H1 (cell line): Measurements from ENCODE around the gene ASB13. TPM values are rescaled to one million over a fixed set of nuclear protein-coding genes. Genes with fewer than 3 reads are reported as not detected.

Source experiments
- CTCF ChIA-PET: fragments of 300-600 bp; sonication (Branson Sonifier 250); formaldehyde crosslinking; loops from one replicate; lab custom pipeline; 2021; ENCODE audit not compliant: partially characterized antibody; lab: Charles Lee
- POLR2A ChIA-PET: fragments of 300-600 bp; sonication (Branson Sonifier 250); formaldehyde crosslinking; loops from one replicate; lab custom pipeline; 2021; ENCODE audit warnings: inconsistent platforms; ENCODE audit not compliant: partially characterized antibody; lab: Charles Lee
- DNase-seq, 2 experiments: peaks; one replicate each; pipeline versions ENCODE4 v3.0.0 to v3.0.0-alpha.2; 2010 to 2022; ENCODE audit warnings: low spot score in 2 of 2, low read depth in 1 of 2, mixed read lengths in 1 of 2
- FAIRE-seq: peaks from 2 replicates; lab custom pipeline; 2011; peaks lifted over from hg19 to GRCh38; lab: Jason Lieb, UNC
- H2AFZ ChIP-seq: 2 replicates; pipeline ENCODE4 v1.8.1; 2012; ENCODE audit warnings: low read length, inconsistent platforms
- H2AK5ac ChIP-seq: 2 replicates; pipeline ENCODE4 v1.6.1; 2013; ENCODE audit warnings: low read depth, low read length
- H2BK120ac ChIP-seq: replicated peaks from 2 replicates; pipeline ENCODE3; 2013; ENCODE audit warnings: low read depth, low read length, inconsistent platforms
- H2BK12ac ChIP-seq: 2 replicates; pipeline ENCODE4 v1.6.1; 2013; ENCODE audit warnings: low read depth, low read length
- H2BK15ac ChIP-seq: 2 replicates; pipeline ENCODE4 v1.6.1; 2013; ENCODE audit warnings: low read length
- H2BK20ac ChIP-seq: 2 replicates; pipeline ENCODE4 v1.6.1; 2013; ENCODE audit warnings: low read length
- H2BK5ac ChIP-seq: 2 replicates; pipeline ENCODE4 v1.6.1; 2013; ENCODE audit warnings: low read depth, low read length
- H3K14ac ChIP-seq: 2 replicates; pipeline ENCODE4 v1.6.1; 2013; ENCODE audit warnings: inconsistent platforms; ENCODE audit not compliant: insufficient read length
- H3K18ac ChIP-seq: 2 replicates; pipeline ENCODE4 v1.6.1; 2013; ENCODE audit warnings: low read length; ENCODE audit errors: extremely low read depth
- H3K23ac ChIP-seq: 2 replicates; pipeline ENCODE4 v1.6.1; 2013; ENCODE audit warnings: inconsistent platforms; ENCODE audit not compliant: insufficient read length
- H3K23me2 ChIP-seq: 2 replicates; pipeline ENCODE4 v1.6.1; 2013; ENCODE audit warnings: low read depth, low read length
- H3K27ac ChIP-seq: 2 replicates; pipeline ENCODE4 v1.6.1; 2011; ENCODE audit warnings: low read depth, low read length, inconsistent platforms
- H3K27me3 ChIP-seq, 4 experiments: replicated peaks in 1 of 4; 1 replicate in 1 of 4; 2 replicates in 3 of 4; pipeline versions ENCODE4 v1.6.1 to v1.8.1; 2011 to 2013; ENCODE audit warnings: low read length in 3 of 4, mild to moderate bottlenecking in 3 of 4, inconsistent platforms in 2 of 4, mixed read lengths in 2 of 4, moderate library complexity in 1 of 4; ENCODE audit not compliant: control insufficient read depth in 3 of 4, insufficient read depth in 3 of 4; ENCODE audit errors: extremely low read depth in 1 of 4
- H3K36me3 ChIP-seq, 4 experiments: 2 replicates each; pipeline versions ENCODE4 v1.6.1 to v1.8.1; 2011 to 2013; ENCODE audit warnings: mild to moderate bottlenecking in 4 of 4, low read length in 3 of 4, moderate library complexity in 2 of 4, control low read depth in 1 of 4, inconsistent platforms in 1 of 4; ENCODE audit not compliant: insufficient read depth in 4 of 4, control insufficient read depth in 2 of 4
- H3K4ac ChIP-seq: replicated peaks from 2 replicates; pipeline ENCODE3; 2013; ENCODE audit warnings: low read length, low read depth, mixed read lengths, inconsistent platforms; ENCODE audit not compliant: insufficient read length
- H3K4me1 ChIP-seq, 4 experiments: replicated peaks in 1 of 4; 1 replicate in 1 of 4; 2 replicates in 3 of 4; pipeline versions ENCODE4 v1.6.1 to v1.8.1; 2011 to 2013; ENCODE audit warnings: low read length in 3 of 4, inconsistent platforms in 2 of 4, mixed read lengths in 1 of 4; ENCODE audit not compliant: insufficient read depth in 4 of 4, control insufficient read depth in 3 of 4
- H3K4me2 ChIP-seq, 2 experiments: 2 replicates each; pipeline versions ENCODE4 v1.6.1 to v1.8.1; 2011 to 2013; ENCODE audit warnings: low read depth in 2 of 2, low read length in 2 of 2, control low read depth in 1 of 2, inconsistent platforms in 1 of 2, mild to moderate bottlenecking in 1 of 2; ENCODE audit not compliant: insufficient read depth in 1 of 2
- H3K4me3 ChIP-seq, 4 experiments: fragments of 200-600, 300-600 bp in 1 of 4; sonication (generic), shearing (Covaris generic), sonication (Bioruptor Twin) in 1 of 4; 2 replicates each; pipeline versions ENCODE4 v1.5.1 to v1.8.1; 2011 to 2016; ENCODE audit warnings: low read length in 4 of 4, low read depth in 3 of 4, control low read depth in 2 of 4, inconsistent platforms in 2 of 4, mild to moderate bottlenecking in 2 of 4, mixed read lengths in 1 of 4, moderate library complexity in 1 of 4; ENCODE audit not compliant: insufficient read depth in 2 of 4; ENCODE audit errors: extremely low read depth in 1 of 4
- H3K56ac ChIP-seq: replicated peaks from 2 replicates; pipeline ENCODE3; 2013; ENCODE audit warnings: low read depth, mild to moderate bottlenecking, mixed read lengths, low read length, inconsistent platforms; ENCODE audit not compliant: insufficient read length
- H3K79me1 ChIP-seq: 2 replicates; pipeline ENCODE4 v1.6.1; 2013; ENCODE audit warnings: low read depth, low read length, control low read depth
- H3K79me2 ChIP-seq, 2 experiments: 2 replicates each; pipeline versions ENCODE4 v1.6.1 to v1.8.1; 2012 to 2013; ENCODE audit warnings: low read length in 2 of 2, mild to moderate bottlenecking in 2 of 2, inconsistent platforms in 1 of 2; ENCODE audit not compliant: insufficient read depth in 2 of 2, control insufficient read depth in 1 of 2
- H3K9ac ChIP-seq, 4 experiments: replicated peaks in 1 of 4; 1 replicate in 1 of 4; 2 replicates in 3 of 4; pipeline versions ENCODE4 v1.6.1 to v1.8.1; 2011 to 2013; ENCODE audit warnings: low read depth in 3 of 4, low read length in 3 of 4, control low read depth in 2 of 4, mild to moderate bottlenecking in 2 of 4, moderate library complexity in 2 of 4, inconsistent platforms in 1 of 4; ENCODE audit errors: extremely low read depth in 1 of 4
- H3K9me3 ChIP-seq, 2 experiments: 2 replicates each; pipeline versions ENCODE4 v1.6.1 to v1.8.1; 2012 to 2013; ENCODE audit warnings: mild to moderate bottlenecking in 2 of 2, moderate library complexity in 2 of 2, control low read depth in 1 of 2, inconsistent platforms in 1 of 2, low read depth in 1 of 2, low read length in 1 of 2, mixed read lengths in 1 of 2; ENCODE audit not compliant: insufficient read depth in 2 of 2
- H4K20me1 ChIP-seq, 2 experiments: replicated peaks in 1 of 2; 2 replicates each; pipeline versions ENCODE3 to v1.8.1; 2011 to 2013; ENCODE audit warnings: inconsistent platforms in 2 of 2, low read length in 2 of 2, mild to moderate bottlenecking in 1 of 2; ENCODE audit not compliant: insufficient read depth in 2 of 2, control insufficient read depth in 1 of 2
- H4K5ac ChIP-seq: 2 replicates; pipeline ENCODE4 v1.6.1; 2013; ENCODE audit warnings: low read length, low read depth, mixed read lengths, inconsistent platforms; ENCODE audit not compliant: insufficient read length
- H4K8ac ChIP-seq: 2 replicates; pipeline ENCODE4 v1.8.0; 2013; ENCODE audit warnings: mild to moderate bottlenecking, moderate library complexity, low read length, inconsistent platforms; ENCODE audit not compliant: insufficient read depth; ENCODE audit errors: extremely low read depth
- H4K91ac ChIP-seq: replicated peaks from 2 replicates; pipeline ENCODE3; 2013; ENCODE audit warnings: low read length, mixed read lengths, inconsistent platforms; ENCODE audit not compliant: insufficient read length
- ATF3 ChIP-seq: IDR thresholded peaks from 2 replicates; pipeline ENCODE4 v1.6.1; 2011; ENCODE audit warnings: low read depth, mild to moderate bottlenecking, low read length; ENCODE audit not compliant: insufficient read depth
- CHD1 ChIP-seq: IDR thresholded peaks from 2 replicates; pipeline ENCODE4 v1.6.1; 2012; ENCODE audit warnings: low read depth, low read length, improper control_type of control experiment
- EZH2 ChIP-seq: fragments of 200-600 bp; sonication (generic); IDR thresholded peaks from 2 replicates; pipeline ENCODE4 v1.7.1; 2012; ENCODE audit warnings: low read depth, mild to moderate bottlenecking, moderate library complexity, low read length, inconsistent platforms; ENCODE audit not compliant: severe bottlenecking
- MAFK ChIP-seq: IDR thresholded peaks from 2 replicates; pipeline ENCODE4 v1.6.1; 2012; ENCODE audit warnings: low read depth, mild to moderate bottlenecking, improper control_type of control experiment, low read length
- SIN3A ChIP-seq, 2 experiments: IDR thresholded peaks in 1 of 2; conservative IDR thresholded peaks in 1 of 2; 2 replicates each; pipeline ENCODE4 v1.6.1; 2011 to 2012; ENCODE audit warnings: low read length in 2 of 2, improper control_type of control experiment in 1 of 2, low read depth in 1 of 2, mild to moderate bottlenecking in 1 of 2
- SIRT6 ChIP-seq: IDR thresholded peaks from one replicate; pipeline ENCODE4 v1.7.1; 2012; ENCODE audit warnings: low read length, inconsistent platforms
- SP1 ChIP-seq: IDR thresholded peaks from 2 replicates; pipeline ENCODE4 v1.6.1; 2011; ENCODE audit warnings: low read depth, low read length
- SUZ12 ChIP-seq: fragments of 200-600 bp; sonication (generic); IDR thresholded peaks from 2 replicates; pipeline ENCODE4 v1.6.1; 2012; ENCODE audit warnings: mild to moderate bottlenecking, inconsistent platforms, low read length, moderate library complexity, mixed read lengths
- TAF1 ChIP-seq: IDR thresholded peaks from 2 replicates; pipeline ENCODE4 v1.6.1; 2011; ENCODE audit warnings: mild to moderate bottlenecking, low read depth, low read length
- TBP ChIP-seq: IDR thresholded peaks from 2 replicates; pipeline ENCODE4 v1.6.1; 2011; ENCODE audit warnings: low read depth, low read length, improper control_type of control experiment
- TEAD4 ChIP-seq: IDR thresholded peaks from 2 replicates; pipeline ENCODE4 v1.6.1; 2012; ENCODE audit warnings: low read depth, low read length, inconsistent platforms, mixed read lengths
- YY1 ChIP-seq: IDR thresholded peaks from 2 replicates; pipeline ENCODE4 v1.6.1; 2011; ENCODE audit warnings: low read depth, mild to moderate bottlenecking, low read length
- WGBS, 2 experiments: shearing (Covaris generic) in 1 of 2; methylation state at CpG; one replicate each; pipeline versions ENCODE4 v1.1.6 to v1.1.7; 2013 to 2015; ENCODE audit warnings: low lambda C conversion rate in 2 of 2, mixed read lengths in 2 of 2, inconsistent platforms in 1 of 2, low coverage in 1 of 2, missing lambda C conversion rate in 1 of 2; ENCODE audit not compliant: insufficient replicate concordance in 2 of 2, insufficient coverage in 1 of 2, insufficient read length in 1 of 2; ENCODE audit errors: extremely low coverage in 1 of 2, missing lambda C conversion rate in 1 of 2; 5-methylcytosine and 5-hydroxymethylcytosine counted together
- polyA plus RNA-seq, 7 experiments: library from polyadenylated mRNA; depleted of rRNA in 3 of 7; stranded (reverse) in 5 of 7; unstranded in 2 of 7; fragments of >200 nt in 5 of 7; fragments of 200-250 nt in 2 of 7; gene quantifications; 1 replicate in 5 of 7; 2 replicates in 1 of 7; 4 replicates in 1 of 7; pipeline versions ENCODE4 v1.2.1 to v1.2.3, GENCODE V29; 2011 to 2013; ENCODE audit warnings: missing spikeins in 2 of 7, mixed read lengths in 2 of 7
- total RNA-seq: library from RNA; stranded (reverse); fragmentation: NEBNext Ultra II Directional; extraction: Animal tissue kit (Norgen Biotek cat#: 25700); gene quantifications from 2 replicates; pipeline ENCODE4 v1.2.1, GENCODE V29; 2021

Gene ASB13
- total and polyA plus RNA-seq, 2 of the 8 experiments (the other 6 are each of a cell fraction or from before 2014, with no cell fraction given): 12.3 to 20.2 TPM

GRCh38 chr10:5679037-5679435, 12.6 kb upstream of the ASB13 start:
- POLR2A ChIA-PET: no interaction called here
- no peak overlapping the region for H2BK5ac ChIP-seq
- no peak overlapping the region for H4K8ac ChIP-seq
- no peak overlapping the region for H3K18ac ChIP-seq
- TF ChIP-seq TAF1 (no peak), SUZ12 (no peak), SP1 (no peak), EZH2 (no peak), TBP (no peak), MAFK (no peak), YY1 (no peak), TEAD4 (no peak), SIN3A (conservative IDR thresholded peaks at IDR 0.05 in 1 of 2, IDR thresholded peaks at IDR 0.05 in 1 of 2; ENCODE audit: low read depth in 1 of 2, low read length in 2 of 2) (no peak), SIRT6 (no peak), CHD1 (no peak), ATF3 (no peak)
- TF ChIP-seq, all 59 proteins: peak for 0
- FAIRE-seq (no peak), DNase-seq (no peak)
- WGBS, 2 experiments: 78 to 100% methylated on average over 1 to 3 of the region's 3 CpGs
- H3K27me3 ChIP-seq: peaks cover 0 to 19% (median 4%) of the 10 kb centered on the region in 4 experiments; a peak in 4 of 7 replicates
- CTCF ChIA-PET: interaction anchor here (0.7 to 2.2 kb wide), 2 partner anchors 11 to 49 kb away, joined by 3 to 11 read pairs; no protein-coding TSS in a partner anchor
- no peak overlapping the region for H3K4ac ChIP-seq
- H2BK120ac ChIP-seq: no peak overlapping the region
- no peaks in the 10 kb centered on the region for H3K79me1 ChIP-seq
- peaks cover 0 to 1% (median 0%) of the 10 kb centered on the region in 4 experiments; a peak in 1 of 7 replicates for H3K4me1 ChIP-seq
- no peak overlapping the region for H3K56ac ChIP-seq
- H3K4me2 ChIP-seq: no peak overlapping the region
- H4K20me1 ChIP-seq: no peaks in the 10 kb centered on the region
- H4K91ac ChIP-seq: no peak overlapping the region
- H3K9me3 ChIP-seq: peaks cover 2 to 3% of the 10 kb centered on the region in 2 experiments; a peak in 2 of 4 replicates
- no peak overlapping the region for H2BK15ac ChIP-seq
- no peak overlapping the region for H3K14ac ChIP-seq
- no peak overlapping the region for H3K27ac ChIP-seq
- H2AK5ac ChIP-seq: no peak overlapping the region
- no peak overlapping the region for H4K5ac ChIP-seq
- H2BK20ac ChIP-seq: no peak overlapping the region
- no peak overlapping the region for H3K9ac ChIP-seq
- H2BK12ac ChIP-seq: no peak overlapping the region
- no peak overlapping the region for H2AFZ ChIP-seq
- H3K23ac ChIP-seq: no peak overlapping the region
- H3K79me2 ChIP-seq: no peaks in the 10 kb centered on the region
- no peak overlapping the region for H3K4me3 ChIP-seq
- H3K23me2 ChIP-seq: no peaks in the 10 kb centered on the region
- no peaks in the 10 kb centered on the region for H3K36me3 ChIP-seq
